Right hindlimb (tissue), 1 donor: ENCODE data around the gene TTC34.
"Not testable (repeated sequence)": the region's sequence is repeated elsewhere in the genome, so short reads cannot be mapped to it uniquely, and the experiment has no call there.

Experiments
- DNase-seq: peaks from one replicate; pipeline ENCODE4 v3.0.0-alpha.2; 2018

Gene TTC34

DNA sequence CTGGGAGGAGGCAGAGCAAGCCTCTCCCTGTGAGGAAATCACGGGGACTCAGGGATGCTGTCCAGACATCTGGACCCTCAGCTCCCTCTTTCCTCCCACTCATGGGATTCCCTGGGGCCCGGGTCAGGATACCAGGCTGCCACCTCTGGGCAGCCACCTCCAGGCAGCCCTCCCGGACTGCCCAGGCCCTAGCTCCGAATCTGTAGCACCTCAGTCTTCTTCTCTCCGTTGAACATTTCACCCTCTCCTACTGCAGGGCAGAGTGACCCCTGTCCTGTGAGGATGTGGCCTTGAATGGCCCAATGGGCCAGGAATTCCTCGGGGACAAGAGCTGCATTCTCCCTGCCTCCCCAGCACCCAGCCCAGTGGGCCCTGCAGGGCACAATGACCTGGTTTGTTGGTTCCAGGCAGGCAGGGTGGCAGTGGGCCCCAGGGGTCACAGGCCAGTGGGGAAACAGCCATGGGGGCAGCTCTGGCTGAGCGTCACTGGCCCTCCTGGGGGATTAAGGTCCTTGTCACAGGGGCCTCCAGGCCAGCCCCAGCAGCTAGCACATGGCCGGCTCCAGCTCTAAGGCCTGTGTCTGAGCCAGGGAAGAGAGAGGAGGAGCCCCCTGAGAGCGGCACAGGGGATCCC is 9.5 kb upstream of the TTC34 start:
- no peak for DNase-seq

DNA sequence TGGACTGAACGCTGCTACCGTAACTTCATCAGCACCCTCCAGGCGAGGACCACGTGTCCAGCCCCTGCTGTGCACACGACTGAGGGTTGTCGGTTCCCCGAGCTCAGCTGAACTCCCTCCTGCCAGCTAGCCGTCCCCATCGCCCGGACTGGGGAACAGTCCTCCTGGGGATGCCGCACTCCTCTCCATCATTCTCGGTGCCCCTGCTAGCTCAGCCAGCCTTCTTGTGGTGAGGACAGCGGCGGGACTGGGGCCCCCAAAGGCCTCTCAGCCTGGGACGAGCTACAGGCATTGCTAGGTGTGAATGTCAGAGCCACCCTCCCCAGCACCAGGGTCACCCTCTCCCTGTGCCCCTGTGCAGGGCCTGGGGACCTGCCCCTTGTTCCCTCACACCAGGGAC is 8.8 kb upstream of the TTC34 start:
- DNase-seq = no peak

DNA sequence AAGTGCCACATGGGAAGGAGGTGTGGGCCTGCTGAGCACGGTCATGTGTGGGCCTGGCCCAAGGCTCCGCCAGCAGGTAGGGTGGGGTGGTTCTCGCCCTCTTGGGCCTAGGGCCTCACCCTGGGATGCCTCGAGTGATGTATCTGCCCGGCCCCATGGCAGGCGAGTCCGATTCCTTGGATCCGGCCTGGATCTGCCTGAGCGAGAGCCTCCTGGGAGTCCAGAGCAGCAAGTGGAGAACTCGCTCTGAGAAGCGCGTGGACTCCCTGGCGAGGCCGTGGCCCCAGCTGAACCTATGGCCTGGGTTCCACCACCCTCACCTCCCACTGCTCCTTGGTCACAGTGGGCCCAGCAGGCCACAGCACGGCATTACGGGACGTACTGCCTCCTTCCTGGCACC is 8.2 kb upstream of the TTC34 start:
- no peak for DNase-seq

DNA sequence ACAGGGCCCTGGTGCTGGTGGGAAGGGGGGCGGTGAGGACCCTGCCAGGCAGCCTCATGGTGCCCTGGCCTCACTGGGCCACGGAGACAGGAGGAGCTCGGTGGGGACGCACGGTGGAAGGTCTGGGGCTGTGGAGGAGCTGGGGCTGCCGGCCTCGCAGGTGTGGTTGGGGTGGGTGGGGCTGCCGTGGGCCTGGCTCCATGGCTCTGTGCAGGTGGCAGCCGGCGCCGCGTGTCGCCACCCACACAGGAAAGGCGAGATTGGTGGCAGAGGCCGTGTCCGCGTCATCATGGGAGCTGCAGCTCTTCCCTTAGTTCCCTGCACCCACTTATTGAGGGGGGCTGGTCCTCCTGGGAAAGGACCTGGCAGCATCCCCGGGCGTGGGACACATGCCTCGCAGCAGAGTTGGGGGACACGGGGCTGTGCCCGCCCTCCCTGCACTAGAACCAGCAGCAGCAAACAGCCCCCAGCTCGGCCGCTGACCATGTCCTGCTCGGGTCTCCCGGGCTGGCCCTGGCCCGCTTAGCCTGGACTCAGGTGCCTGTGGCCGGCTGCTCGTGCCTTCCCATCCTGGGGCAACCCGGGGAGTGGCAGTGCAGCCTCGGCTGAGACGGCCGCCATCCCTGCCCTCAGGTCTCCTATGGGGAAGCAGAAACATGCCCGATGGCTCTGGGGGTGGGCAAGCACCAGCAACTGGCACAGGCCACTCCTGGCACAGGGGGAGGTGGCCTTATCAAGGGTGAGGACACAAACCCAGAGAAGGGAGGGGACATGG is 7.5 kb upstream of the TTC34 start:
- no peak for DNase-seq

- DNase-seq = no peak
Measured at GRCh38 chr1:2808386-2808705, 6.9 kb upstream of the TTC34 start.

DNA sequence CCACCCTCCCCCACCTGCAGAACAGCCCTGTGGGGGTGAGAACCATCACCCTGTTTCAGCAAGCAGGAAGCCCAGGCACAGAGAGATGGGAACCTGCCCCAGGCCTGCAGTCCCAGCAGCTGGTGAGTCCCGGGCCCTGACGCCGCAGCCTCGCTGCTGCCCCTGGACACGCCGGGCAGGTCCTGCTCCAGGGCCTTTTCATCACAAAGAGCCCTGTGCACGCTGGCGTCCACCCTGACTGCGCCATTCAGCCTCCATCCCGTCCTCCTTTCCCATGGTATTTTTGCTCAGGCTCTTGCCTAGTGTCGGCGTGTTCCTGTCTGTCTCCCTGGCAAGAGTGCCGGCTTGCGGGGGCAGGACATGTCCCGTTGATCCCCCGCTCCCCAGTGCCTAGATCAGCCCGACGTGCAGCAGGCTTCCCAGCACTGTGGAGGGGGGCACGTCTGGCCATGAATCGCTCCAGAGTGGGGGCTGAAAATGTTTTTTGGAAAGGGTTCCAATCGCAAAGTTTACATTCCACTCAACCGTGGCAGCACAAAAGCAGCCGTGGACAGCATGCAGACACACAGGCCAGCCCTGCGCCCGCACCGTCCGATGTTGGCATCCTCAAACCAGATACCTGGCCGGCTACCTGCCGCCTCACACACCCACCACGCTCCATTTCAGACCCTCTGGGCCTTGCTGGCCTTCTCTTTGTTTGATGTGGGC is 6.3 kb upstream of the TTC34 start:
- DNase-seq = no peak

GRCh38 chr1:2807036-2807435 is 5.5 kb upstream of the TTC34 start:
- DNase-seq = no peak

DNA sequence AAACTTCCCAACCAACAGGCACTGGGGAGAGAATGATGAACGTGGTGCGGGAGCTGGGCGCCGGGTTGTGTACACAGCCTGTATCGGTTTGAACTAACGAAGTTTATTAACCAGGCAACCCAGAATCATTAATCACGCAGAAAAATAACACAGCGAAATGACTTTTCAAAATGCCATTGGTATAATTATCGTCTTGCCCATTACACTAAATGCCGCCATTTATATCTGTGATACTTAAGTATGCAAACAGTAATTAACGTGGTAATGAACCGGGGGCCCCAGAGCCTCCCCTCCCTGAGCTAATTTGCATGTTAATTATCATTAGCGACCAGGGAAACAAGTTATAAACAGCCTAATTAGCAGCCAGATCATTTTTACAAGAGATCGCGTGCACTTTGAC is 5.1 kb upstream of the TTC34 start:
- DNase-seq = no peak

- no peak for DNase-seq
Measured at GRCh38 chr1:2805801-2806430, 4.4 kb upstream of the TTC34 start.

- DNase-seq = no peak
Measured at GRCh38 chr1:2804628-2805351, 3.3 kb upstream of the TTC34 start.

GRCh38 chr1:2803931-2804627 is 2.6 kb upstream of the TTC34 start:
- peak; percentile 12 for DNase-seq

- DNase-seq = peak; percentile 10
Measured at GRCh38 chr1:2803086-2803930, 1.8 kb upstream of the TTC34 start.

DNA sequence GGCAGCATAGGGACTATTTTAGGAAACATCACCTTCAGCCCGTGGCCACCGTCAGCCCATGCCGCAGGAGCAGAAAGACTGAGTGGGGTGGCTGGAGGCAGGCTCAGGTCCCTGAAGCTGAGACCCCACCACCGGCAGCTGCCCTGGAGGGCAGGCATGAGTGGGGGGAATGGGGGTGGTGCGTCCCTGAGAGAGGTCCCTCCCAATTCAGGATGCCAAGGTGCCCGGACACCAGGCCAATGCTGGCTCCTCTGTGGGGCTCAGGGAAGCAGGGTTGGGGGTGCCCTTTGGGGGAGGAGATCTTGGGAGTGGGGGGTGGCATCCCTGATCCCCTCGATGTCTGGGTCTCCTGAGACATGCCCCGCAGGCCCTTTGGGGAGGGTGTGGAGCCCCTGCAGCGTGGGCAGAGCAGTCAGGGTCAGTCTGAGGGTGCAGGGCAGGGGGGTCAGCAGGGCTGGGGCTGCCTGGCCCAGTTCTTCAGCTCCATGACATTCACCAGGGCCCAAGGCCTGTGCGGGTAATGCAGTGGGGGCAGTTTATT is 998 bp upstream of the TTC34 start:
- DNase-seq = no peak

DNA sequence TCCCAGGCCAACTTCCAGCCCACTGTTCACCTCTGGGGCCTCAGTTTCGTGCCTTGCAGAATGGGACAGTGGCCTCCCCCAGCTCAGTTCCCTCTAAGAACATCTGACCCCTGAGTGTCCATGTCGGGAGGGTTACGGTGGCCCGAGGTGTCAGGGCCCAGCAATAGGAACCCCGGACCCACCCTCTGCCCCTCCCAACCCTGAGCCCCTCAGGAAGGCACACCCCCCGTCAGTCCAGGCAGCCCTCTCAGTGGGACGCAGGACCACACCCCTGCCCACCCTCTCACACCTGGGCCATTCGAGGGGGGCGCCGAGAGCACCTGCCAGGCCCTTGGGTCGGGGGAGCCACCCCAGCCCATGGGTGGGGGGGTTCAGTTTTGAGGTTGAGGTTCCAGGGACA is 447 bp downstream of the TTC34 start:
- no peak for DNase-seq

DNA sequence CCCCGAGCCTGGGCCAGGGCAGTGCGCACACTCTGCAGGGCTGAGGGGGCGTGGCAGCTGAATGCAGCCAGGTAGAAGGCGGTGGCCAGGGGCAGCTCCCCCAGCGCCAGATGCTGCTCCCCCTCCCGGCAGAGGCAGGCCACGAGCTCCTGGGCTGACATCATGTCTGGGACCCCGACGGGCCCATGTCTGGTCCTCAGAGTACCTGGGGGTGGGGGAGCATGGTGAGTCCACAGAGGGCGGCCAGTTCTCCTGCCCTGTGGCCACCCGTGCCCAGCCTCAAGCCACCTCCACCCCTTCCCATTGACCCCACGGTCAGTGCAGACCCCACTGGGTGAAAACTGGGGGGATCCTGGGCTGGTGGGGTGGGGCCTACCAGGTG is 838 bp downstream of the TTC34 start:
- DNase-seq = no peak

GRCh38 chr1:2799811-2800663 is 1.5 kb downstream of the TTC34 start:
- DNase-seq = no peak

DNA sequence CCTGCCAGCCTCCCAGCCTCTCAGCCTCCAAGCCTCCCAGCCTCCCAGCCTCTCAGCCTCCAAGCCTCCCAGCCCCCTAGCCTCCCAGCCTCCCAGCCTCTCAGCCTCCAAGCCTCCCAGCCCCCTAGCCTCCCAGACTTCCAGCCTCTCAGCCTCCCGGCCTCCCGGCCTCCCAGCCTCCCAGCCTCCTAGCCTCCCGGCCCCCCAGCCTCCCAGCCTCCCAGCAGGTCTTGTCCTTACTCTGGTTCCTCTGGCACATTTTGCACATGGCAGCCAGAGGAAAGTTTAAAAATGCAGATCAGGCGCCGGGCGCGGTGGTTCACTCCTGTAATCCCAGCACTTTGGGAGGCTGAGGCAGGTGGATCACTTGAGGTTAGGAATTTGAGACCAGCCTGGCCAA is 2.5 kb downstream of the TTC34 start:
- DNase-seq = not testable (repeated sequence)

DNA sequence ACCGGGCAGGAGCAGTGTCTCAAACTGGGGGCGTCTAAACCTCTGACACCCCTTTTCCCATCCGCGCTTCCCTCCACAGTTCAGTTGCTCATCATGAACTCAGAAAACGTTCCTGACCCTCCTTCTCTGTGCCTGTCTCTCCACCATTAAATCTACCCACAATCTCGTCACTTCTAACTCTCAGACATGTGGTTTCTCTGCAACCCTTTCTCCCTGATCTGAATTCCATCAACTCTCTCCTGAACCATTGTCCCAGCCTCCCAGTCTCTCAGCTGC is 3.8 kb downstream of the TTC34 start:
- DNase-seq = no peak

DNA sequence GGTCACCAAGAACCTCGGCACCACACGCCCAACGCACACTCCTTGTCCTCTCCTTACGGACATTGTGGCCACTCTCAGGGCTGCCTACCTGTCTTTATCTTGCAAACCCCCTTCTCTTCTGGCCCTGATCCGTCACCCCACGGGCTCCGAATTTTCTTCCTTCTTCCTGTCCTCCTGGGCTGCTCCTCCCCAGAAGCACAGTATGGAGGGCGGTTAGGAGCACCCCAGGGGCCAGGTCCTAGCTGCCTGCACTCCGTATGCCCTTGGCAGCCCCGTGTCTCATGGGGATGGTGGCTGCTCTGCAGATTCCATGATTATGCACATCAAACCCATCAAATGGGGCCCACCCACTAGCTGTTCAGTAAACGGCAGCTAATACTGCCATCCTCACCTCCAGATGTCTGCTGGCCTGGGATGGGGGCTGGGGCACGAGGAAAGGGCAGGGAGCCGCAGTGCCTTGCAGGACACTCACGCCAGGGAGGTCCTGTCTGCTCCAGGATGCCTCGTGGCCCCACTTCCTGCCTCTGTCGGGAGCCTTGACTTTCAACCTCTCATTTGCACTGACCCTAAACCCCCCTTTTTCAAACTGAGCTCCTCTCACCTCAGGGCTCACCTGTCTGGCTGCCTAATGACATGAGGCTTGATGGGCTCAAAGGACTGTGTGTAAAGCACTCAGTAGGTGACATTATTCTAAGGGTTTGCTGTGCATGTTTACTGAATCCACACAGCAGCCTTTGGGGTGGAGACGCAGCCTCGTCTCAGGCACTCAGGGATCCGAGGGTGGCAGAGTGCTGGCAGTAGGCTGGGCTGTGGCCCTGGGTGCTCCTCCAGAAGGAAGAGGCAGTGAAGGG is 4.4 kb downstream of the TTC34 start:
- DNase-seq = no peak

- DNase-seq = no peak
Measured at GRCh38 chr1:2795926-2796325, 5.6 kb downstream of the TTC34 start.
